Stimulated activated CD4-positive, alpha-beta T cell treated with anti-CD3 and anti-CD28 coated beads, Interleukin-1b, Interleukin-23, amount 100 ng/mL, for 48 hours (primary cell): ENCODE results near the gene ACE.
"Not testable (repeated sequence)": the region's sequence is repeated elsewhere in the genome, so short reads cannot be mapped to it uniquely, and the experiment has no call there.

Source experiments
- DNase-seq: peaks from one replicate; pipeline ENCODE4 v3.0.0-alpha.2; 2020

ACE gene

GRCh38 chr17:63445065-63445464 is 31.8 kb upstream of the ACE start:
- no peak for DNase-seq

GRCh38 chr17:63445571-63445953 is 31.3 kb upstream of the ACE start:
- DNase-seq, result no peak

GRCh38 chr17:63445954-63446752 is 30.7 kb upstream of the ACE start, which contains the start of gene CYB561:
TSS of gene CYB561 (minus strand) at chr17:63446306. CDS start at chr17:63437547, 8,759 bp downstream.
- DNase-seq, result peak; percentile 66

- peak; percentile 27 for DNase-seq
These were observed 29.9 kb upstream of the ACE start for GRCh38 chr17:63446753-63447470.

GRCh38 chr17:63447471-63448009 is 29.3 kb upstream of the ACE start:
- DNase-seq, result no peak

- no peak for DNase-seq
These were observed 28.2 kb upstream of the ACE start for GRCh38 chr17:63448655-63449054.

GRCh38 chr17:63450551-63450950 is 26.3 kb upstream of the ACE start:
- DNase-seq, result no peak

- no peak for DNase-seq
These were observed 25.7 kb upstream of the ACE start for GRCh38 chr17:63451150-63451549.

- DNase-seq, result no peak
These were observed 24.6 kb upstream of the ACE start for GRCh38 chr17:63452046-63452961.

GRCh38 chr17:63452962-63453551 is 23.8 kb upstream of the ACE start:
- no peak for DNase-seq

- DNase-seq, result not testable (repeated sequence)
These were observed 22.5 kb upstream of the ACE start for GRCh38 chr17:63454357-63454756.

GRCh38 chr17:63454915-63455314 is 21.9 kb upstream of the ACE start:
- no peak for DNase-seq

GRCh38 chr17:63455417-63455816 is 21.4 kb upstream of the ACE start:
- DNase-seq, result no peak

- DNase-seq, result no peak
These were observed 18.4 kb upstream of the ACE start for GRCh38 chr17:63458478-63458877.

- DNase-seq, result no peak
These were observed 16.8 kb upstream of the ACE start for GRCh38 chr17:63460018-63460417.

- DNase-seq, result no peak
These were observed 13.1 kb upstream of the ACE start for GRCh38 chr17:63463771-63464170.

- no peak for DNase-seq
These were observed 12.1 kb upstream of the ACE start for GRCh38 chr17:63464691-63465236.

- DNase-seq, result not testable (repeated sequence)
These were observed 8.8 kb upstream of the ACE start for GRCh38 chr17:63468099-63468498.

GRCh38 chr17:63474174-63474573 is 2.7 kb upstream of the ACE start:
- DNase-seq, result no peak

- DNase-seq, result no peak
These were observed 2.0 kb upstream of the ACE start for GRCh38 chr17:63474586-63475460.
